GM21529 (cell line): Measurements from ENCODE around the gene RELB.

Experiments used
- ATAC-seq: cut with Tn5 transposase; IDR thresholded peaks from one replicate; pipeline ENCODE4 v1.9.1; 2021; ENCODE audit not compliant: unreplicated experiment

Gene RELB

DNA sequence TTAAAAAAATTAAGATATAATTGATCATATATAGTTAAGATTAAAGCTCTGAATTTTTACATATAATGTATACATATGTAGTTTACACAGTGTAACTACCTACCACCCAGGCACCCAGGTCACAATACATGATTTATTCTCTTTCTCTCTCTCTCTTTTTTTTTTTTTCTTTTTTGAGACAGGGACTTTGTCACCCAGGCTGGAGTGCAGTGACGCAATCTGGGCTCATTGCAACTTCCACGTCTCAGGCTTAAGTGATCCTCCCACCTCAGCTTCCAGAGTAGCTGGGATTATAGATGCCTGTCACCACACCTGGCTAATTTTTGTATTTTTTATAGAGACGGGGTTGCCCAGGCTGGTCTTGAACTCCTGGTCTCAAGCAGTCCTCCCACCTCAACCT is 18.8 kb downstream of the RELB start:
- ATAC-seq: no peak

DNA sequence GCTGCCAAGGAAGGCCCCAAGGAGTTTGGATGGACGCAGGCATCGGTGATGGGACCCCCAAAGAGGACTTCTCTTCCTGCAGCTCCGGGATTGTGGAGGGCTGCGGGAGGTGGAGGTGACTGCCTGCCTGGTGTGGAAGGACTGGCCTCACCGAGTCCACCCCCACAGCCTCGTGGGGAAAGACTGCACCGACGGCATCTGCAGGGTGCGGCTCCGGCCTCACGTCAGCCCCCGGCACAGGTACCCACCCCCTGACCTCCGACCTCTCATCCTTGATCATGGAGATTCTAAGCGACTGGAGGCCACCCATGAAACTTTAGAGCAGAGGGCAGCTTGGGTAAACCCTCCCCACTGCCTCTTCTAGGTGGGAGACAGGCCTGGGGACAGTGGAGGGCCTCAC is 20.7 kb downstream of the RELB start:
- no peak for ATAC-seq

DNA sequence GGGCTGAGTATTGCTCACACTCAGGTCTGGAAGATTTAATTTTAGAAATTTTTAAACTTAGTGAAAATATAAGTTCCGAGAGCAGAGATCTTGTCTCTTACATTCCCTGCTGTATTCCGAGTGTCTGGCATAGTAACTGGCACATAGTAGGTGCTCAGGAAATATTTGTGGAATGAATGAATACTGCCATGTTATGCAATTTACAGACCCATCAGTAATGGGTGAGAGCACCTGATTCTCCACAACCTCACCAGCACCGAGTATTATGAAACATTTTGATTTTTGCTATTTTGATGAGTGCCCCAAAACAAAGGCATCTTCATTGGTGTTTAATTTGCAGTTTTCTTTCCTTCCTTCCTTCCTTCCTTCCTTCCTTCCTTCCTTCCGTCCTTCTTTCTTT is 21.8 kb downstream of the RELB start:
- no peak for ATAC-seq

DNA sequence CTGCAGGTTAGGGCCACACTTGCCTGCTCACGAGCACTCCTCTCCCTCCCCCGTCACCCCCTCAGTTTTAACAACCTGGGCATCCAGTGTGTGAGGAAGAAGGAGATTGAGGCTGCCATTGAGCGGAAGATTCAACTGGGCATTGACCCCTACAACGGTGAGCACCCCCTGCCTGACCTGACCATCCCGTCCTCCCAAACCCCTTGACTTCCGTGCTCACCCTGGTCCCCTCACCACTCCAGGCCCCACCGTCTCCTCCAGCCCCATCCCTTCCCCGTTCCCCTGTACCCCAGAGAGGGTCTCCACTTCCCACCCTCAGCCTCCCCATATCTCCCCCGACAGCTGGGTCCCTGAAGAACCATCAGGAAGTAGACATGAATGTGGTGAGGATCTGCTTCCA is 24.0 kb downstream of the RELB start:
- ATAC-seq: no peak

DNA sequence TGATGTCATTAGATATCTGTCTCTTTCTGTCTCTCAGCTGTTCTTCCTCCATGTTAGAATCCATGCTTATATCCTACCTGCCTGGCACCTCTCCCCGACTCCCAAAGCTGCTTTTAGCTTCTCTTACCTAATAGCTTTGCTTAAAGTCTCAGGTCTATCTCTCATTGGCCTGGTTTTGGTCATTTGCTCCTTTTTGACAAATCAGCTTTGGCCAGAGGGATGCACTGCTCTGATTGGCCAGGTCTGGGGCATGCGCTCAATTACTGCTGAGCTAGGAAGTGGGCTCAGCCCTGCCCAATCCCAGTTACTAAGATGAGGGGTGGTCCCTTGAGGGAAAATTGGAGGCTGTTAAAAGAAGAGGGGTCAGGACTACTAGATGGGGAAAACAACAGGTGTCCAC is 26.1 kb downstream of the RELB start:
- no peak for ATAC-seq

DNA sequence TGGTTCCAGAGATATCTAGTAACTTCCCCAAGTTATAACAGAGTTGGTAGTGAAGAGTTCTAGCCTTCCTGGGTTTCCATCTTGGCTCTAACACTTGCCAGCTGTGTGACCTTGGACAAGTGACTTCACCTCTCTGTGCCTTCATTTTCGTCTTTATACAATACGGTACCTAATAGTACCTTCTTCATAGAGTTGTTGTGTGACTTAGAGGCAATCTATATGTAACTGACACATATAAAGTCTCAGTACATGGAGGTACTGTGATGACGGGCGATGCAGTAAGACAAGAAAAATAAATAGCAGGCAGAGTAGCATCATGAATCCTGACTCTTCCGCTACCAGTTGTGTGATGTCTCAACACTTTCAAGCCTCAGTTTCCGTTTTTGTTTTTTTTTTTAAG is 29.6 kb downstream of the RELB start:
- no peak for ATAC-seq

DNA sequence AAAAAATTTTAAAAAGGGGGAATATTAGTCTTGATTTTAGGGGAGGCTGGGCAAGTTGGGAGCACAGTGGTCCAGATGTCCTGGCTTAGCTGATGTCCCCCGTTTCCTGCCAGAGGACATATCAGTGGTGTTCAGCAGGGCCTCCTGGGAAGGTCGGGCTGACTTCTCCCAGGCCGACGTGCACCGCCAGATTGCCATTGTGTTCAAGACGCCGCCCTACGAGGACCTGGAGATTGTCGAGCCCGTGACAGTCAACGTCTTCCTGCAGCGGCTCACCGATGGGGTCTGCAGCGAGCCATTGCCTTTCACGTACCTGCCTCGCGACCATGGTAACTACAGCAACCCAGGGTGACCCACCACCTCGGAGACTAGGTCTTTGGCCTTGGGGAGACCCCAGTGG is 31.2 kb downstream of the RELB start:
- no peak for ATAC-seq

DNA sequence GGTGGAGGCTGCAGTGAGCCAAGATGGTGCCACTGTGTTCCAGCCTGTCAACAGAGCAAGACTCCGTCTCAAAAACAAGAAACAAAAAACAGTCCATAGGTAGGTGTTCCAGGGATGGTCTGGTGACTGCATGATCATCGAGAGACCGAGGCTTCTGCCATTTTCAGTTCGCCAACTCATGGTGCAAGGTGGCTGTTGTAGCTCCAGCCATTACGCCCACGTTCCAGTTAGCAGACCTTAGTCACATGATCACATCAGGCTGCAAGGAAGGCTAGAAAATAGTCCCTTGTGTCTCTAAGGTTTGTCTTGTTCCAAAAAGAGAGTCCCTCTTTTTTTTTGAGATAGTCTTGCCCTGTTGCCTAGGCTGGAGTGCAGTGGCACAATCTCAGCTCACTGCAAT is 34.5 kb downstream of the RELB start:
- ATAC-seq: no peak

DNA sequence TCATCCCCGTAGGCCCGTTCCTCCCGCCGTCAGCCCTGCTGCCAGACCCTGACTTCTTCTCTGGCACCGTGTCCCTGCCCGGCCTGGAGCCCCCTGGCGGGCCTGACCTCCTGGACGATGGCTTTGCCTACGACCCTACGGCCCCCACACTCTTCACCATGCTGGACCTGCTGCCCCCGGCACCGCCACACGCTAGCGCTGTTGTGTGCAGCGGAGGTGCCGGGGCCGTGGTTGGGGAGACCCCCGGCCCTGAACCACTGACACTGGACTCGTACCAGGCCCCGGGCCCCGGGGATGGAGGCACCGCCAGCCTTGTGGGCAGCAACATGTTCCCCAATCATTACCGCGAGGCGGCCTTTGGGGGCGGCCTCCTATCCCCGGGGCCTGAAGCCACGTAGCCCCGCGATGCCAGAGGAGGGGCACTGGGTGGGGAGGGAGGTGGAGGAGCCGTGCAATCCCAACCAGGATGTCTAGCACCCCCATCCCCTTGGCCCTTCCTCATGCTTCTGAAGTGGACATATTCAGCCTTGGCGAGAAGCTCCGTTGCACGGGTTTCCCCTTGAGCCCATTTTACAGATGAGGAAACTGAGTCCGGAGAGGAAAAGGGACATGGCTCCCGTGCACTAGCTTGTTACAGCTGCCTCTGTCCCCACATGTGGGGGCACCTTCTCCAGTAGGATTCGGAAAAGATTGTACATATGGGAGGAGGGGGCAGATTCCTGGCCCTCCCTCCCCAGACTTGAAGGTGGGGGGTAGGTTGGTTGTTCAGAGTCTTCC is 36.3 kb downstream of the RELB start:
- ATAC-seq: no peak

DNA sequence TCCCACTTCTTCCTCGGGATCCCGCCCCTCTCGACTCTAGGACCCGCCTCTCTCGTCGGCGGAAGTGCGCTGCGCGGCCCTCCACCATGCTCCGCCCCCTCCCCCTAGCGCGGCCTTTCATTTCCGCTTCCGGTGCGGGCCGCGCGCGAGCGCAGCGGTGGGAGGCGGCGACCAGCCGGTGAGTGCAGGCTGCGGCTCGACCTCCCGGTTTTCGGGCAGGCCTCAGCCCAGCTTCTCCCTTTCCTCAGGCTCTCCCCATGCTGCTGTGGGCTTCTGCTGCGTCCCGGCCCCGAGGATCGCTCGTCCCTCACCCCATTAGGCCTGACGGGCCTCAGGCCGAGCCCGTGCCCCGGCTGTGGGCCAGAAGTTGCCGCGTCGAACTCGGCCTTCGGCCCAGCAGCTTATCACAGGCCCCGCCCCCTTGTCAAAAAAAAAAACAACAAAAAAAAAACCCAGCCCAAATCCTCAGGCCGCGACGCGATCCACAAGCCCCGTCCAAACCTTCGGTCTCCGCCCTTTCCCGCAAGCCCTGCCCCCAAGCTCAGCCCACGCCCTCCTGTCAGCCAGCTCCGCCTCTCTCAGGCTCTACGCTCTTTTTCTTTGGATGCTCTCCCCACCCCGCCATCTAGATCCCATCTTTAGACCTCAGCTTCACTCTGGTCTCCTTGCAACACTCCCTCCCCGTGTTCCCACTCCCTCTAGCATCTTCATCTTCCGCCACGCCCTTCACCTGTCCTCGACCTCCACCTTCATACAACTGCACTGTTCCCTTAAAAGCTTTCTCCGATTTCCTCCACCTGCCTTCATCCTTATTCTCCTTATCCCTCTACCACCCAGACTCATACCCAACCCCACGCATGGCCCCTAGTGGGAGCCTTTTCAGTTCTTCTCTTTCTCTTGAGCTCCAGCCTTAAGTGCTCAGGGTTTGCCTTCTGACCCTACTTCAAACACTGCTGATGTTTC is 37.9 kb downstream of the RELB start, which contains the start of gene CLASRP:
TSS of gene CLASRP (plus strand) at position 115 of the 963 bp plus-strand sequence. CDS start 1,168 bp downstream, outside the sequence.
- peak; percentile 83 for ATAC-seq

DNA sequence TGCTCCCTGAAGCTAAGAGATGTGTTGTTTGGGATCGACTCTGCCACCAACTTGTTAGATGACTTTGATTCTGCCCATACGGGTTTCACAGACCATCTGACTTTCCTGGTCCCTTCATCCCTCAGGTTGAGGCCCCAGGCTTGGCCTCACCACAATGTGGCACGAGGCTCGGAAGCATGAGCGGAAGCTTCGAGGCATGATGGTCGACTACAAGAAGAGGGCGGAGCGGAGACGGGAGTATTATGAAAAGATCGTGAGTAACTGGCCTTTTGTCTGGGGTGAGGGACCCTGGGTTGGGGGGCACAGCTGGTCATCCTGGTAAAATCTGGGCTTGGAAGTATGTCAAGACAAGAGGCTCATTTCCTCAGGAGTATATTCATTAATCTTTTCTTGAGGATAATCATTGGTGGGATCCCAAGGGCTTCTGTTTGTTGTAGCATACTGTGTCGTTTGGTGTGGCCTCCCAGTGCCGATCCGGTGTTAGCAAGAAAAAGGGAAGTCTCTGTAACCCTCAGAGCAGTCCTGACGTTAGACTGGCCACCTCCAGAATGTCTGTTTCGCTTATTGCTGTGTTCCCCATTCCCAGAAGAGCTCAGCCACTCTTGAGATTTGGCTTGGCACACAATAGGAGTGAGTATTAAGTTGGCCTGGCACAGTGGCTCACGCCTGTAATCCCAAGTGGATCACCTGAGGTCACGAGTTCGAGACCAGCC is 39.0 kb downstream of the RELB start:
- ATAC-seq: no peak

DNA sequence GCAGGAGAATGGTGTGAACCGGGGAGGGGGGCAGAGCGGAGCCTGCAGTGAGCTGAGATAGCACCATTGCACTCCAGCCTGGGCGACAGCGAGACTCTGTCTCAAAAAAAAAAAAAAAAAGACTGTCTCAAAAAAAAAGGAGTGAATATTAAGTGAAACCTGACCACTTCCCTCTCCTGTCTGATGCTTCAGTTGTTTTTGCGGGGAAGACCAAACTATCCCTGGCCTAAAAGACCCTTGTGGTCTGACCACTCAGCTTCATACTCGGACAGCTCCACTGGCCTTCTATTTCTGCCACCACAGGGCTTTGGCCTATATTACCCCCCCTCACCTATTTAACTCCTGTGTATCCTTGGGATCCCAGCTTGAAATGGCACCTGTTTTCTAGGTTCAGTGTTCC is 39.9 kb downstream of the RELB start:
- no peak for ATAC-seq

DNA sequence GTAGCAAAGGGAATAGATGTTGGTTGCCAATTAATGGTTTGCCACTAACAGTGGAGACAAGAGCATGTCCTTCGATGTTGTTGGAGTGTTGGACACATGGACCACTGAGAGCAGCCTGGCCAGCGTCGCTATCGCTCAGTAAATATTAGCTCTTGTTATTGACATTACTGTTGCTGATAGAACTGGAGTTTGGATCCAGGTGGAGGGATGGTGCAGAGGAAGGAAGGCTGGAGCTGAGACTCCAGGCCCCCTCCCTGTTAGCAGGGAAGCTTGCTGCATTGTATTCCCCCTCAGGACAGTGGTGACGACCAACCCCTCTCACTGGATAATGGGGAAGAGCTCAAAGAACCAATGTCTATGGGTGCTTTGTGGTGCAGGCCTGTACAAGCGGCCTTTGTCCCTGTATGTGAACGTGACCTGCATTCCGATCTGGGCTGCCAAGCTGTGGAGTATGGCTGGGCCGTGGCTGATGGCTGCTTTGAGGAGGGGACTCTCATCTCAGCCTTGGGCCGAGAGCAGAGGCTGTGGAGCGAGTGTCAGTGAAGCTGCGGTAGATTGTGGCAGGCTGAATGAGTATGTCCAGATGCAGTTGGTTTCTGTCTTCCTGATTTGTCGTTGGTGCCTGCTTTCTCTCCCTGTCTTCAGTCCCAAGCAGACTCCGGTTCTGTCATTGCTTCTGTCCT is 44.5 kb downstream of the RELB start:
- ATAC-seq: no peak

DNA sequence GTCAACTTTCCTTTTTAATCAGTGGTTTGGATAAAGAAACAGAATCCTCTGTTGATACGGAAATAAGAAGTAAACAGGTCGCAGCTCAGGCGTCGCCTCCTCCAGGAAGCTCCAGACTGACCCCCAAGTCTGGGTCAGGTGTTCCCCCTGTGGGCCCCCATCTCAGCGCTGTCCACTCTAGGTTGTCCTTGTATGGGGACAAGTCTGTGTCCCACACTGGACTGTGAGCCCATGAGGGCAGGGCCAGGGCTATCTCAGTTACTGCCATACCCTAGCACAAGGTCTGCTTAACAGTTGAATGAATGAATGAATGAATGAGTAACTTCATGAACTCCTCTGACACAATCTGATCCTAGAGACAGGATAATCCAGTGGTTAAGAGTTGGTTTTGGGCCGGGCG is 45.1 kb downstream of the RELB start:
- no peak for ATAC-seq

DNA sequence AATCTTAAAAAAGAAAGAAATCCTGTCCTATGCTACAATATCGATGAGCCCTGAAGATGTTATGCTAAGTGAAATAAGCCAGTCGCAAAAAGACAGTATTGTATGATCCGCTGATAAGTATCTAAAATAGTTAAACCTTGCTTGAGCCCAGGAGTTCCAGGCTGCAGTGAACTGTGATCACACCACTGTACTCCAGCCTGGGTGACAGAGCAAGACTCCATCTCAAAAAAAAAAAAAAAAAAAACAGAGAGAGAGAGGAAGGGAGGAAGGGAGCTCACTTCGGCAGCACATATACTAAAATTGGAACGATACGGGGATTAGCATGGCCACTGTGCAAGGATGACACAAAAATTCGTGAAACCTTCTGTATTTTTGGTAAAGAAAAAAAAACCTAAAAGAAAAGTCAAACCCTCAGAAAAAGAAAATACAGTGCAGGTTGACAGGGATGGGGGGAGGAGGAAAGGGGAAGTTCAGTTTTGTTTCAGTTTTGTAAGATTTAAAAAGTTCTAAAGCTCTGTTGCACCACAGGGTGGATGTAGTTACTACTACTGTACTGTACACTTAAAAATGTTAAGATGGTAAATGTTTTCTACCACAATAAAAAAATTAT is 46.0 kb downstream of the RELB start:
- no peak for ATAC-seq

DNA sequence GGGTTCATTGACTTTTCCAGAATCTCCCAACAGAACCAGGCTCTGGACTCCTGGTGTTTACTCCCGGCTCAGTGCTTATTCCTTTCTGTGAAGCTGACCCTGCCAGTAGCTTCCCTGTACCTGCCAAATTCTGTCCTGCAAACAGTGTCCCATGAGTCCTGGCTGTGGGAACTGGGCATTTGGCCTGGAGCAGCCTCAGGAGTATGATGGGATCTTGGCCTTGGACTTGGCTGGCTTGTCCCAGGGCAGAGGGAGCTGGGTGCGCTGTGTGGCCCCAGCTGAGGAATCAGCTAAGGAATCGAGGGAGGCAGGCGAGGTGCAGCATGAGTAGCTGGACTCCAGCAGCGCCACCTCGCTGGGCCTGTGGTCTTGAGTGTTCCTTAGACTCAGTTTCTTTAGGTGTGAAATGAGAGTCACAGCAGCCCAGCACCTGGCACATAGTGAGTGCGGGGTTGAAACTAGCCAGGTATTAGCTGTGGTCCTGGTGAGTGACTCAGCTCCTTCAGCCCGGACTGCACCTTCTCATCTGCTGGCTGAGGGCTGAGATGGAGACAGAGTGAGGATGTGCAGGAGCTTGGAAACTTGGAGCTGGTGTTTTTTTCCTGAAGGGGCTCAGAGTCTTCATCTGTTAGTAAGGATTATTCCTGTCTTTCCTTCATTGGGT is 47.9 kb downstream of the RELB start:
- no peak for ATAC-seq

DNA sequence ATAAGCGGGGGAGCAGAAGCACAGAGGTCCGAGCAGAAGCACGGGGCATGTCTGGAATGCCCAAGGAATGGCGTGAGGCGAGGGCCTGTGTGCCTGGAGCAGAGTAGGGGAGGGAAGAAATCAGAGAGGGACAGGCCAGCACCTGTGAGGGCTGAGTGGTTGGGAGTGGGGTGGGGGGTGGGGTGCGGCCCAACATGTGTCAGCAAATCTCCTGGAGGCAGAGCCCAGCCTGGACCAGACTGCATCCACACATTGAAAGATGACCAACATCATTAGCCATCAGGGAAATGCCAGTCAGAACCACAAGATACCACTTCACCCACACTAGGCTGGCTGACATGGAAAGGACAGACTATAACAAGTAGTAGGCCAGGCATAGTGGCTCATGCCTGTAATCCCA is 48.8 kb downstream of the RELB start:
- no peak for ATAC-seq

DNA sequence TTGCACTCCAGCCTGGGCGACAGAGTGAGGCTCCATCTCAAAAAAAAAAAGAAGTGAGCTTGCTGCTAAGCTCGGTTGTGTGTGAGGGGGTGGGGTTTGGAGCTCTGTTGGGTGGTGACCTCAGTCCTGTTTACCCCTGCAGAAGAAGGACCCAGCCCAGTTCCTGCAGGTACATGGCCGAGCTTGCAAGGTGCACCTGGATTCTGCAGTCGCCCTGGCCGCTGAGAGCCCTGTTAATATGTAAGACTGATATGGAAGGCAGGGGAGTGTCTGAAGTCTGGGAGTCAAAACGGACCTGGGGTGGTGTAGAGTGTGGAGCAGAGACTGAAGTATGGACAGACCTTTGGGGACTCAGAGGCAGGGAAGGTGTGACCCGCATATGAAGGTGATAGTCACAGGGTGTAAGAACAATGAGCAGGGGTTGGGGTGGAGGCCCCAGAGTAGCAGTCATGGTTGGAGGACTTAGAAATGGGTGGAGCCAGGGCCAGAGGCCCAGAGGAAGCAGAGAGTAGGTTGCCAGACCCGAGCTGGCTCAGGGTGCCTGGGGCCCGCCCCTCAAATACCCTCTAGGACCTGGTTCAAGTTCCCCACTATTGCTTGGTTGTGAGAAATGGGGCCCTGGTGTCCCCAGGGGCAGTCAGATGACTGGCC is 50.8 kb downstream of the RELB start:
- ATAC-seq: no peak

DNA sequence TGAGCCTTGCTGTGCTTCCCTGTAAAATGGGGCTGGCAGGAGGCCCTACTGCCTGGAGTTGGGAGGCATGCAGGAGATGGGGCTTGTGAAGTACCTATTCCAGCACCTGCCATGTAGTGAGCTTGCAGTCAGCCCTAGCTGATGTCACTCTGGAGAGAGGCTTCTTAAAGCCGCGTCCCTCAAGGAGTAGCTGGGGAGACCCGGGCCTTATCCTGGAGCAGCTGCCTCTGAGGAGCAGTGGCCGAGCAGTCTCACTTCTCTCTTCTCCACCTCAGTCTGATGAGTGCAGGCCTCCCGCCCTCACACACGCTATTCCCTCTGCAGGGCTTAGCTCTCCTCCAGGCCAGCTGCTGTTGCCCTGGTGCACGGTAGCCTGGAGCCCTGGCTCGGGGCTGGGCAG is 55.6 kb downstream of the RELB start:
- ATAC-seq: no peak
